HEK293 (cell line): ENCODE data around the gene GJA3.
A peak's percentile ranks its signal among the peaks of the same experiment; 100 is the strongest.

Source experiments
- CTCF ChIA-PET: fragments of 350-600 bp; formaldehyde crosslinking; extraction: SDS; loops from one replicate; lab custom pipeline; 2021; ENCODE audit warnings: antibody characterized with exemption; lab: Yijun Ruan, JAX
- POLR2A ChIA-PET: fragments of 300-600 bp; formaldehyde crosslinking; extraction: SDS; loops from one replicate; lab custom pipeline; 2020; ENCODE audit warnings: antibody characterized with exemption, inconsistent platforms; lab: Yijun Ruan, JAX
- H3K27ac ChIP-seq: fragments of 200-500 bp; sonication (Bioruptor generic); 2 replicates; pipeline ENCODE4 v1.5.1; 2014; ENCODE audit warnings: low read depth, low read length, control low read depth, inconsistent platforms; ENCODE audit errors: extremely low read depth
- H3K36me3 ChIP-seq, 2 experiments: fragments of 200-500 bp in 1 of 2; sonication (Bioruptor generic) in 1 of 2; 1 replicate in 1 of 2; 2 replicates in 1 of 2; pipeline ENCODE4 v1.5.1; 2014 to 2017; ENCODE audit warnings: inconsistent platforms in 2 of 2, low read length in 2 of 2; ENCODE audit not compliant: control insufficient read depth in 2 of 2, insufficient read depth in 1 of 2
- H3K4me1 ChIP-seq: fragments of 200-500 bp; sonication (Bioruptor generic); 2 replicates; pipeline ENCODE4 v1.5.1; 2014; ENCODE audit warnings: mild to moderate bottlenecking, low read length, inconsistent platforms; ENCODE audit not compliant: control insufficient read depth, insufficient read depth
- H3K4me3 ChIP-seq: 2 replicates; pipeline ENCODE4 v1.5.1; 2011; ENCODE audit warnings: low read depth, mild to moderate bottlenecking, control low read depth, low read length, moderate library complexity
- H3K9me3 ChIP-seq: fragments of 200-500 bp; sonication (Bioruptor generic); 2 replicates; pipeline ENCODE4 v1.5.1; 2014; ENCODE audit warnings: low read depth, low read length, inconsistent platforms; ENCODE audit not compliant: control insufficient read depth, insufficient read depth
- ATF2 ChIP-seq: fragments of 450-650 bp; formaldehyde crosslinking; IDR thresholded peaks from 2 replicates; pipeline ENCODE4 v1.5.1; 2016; ENCODE audit warnings: missing biosample characterization, missing genetic modification characterization, low read depth
- BCL11A ChIP-seq: fragments of 450-650 bp; formaldehyde crosslinking; IDR thresholded peaks from 2 replicates; pipeline ENCODE4 v1.5.1; 2016; ENCODE audit warnings: low read depth, missing biosample characterization, missing genetic modification characterization
- GFI1B ChIP-seq: fragments of 450-650 bp; formaldehyde crosslinking; IDR thresholded peaks from 2 replicates; pipeline ENCODE4 v1.5.1; 2016; ENCODE audit warnings: missing biosample characterization, missing genetic modification characterization
- HOXD13 ChIP-seq: sonication (generic); formaldehyde crosslinking; IDR thresholded peaks from 2 replicates; pipeline ENCODE4 v1.8.0; 2022; ENCODE audit warnings: missing genetic modification reagents, borderline replicate concordance
- KLF1 ChIP-seq: fragments of 450-650 bp; formaldehyde crosslinking; IDR thresholded peaks from 2 replicates; pipeline ENCODE4 v1.5.1; 2016; ENCODE audit warnings: missing biosample characterization, missing genetic modification characterization
- KLF10 ChIP-seq: fragments of 450-650 bp; IDR thresholded peaks from 2 replicates; pipeline ENCODE4 v1.5.1; 2018; ENCODE audit warnings: missing biosample characterization, mild to moderate bottlenecking, missing genetic modification characterization
- KLF9 ChIP-seq: fragments of 450-650 bp; formaldehyde crosslinking; IDR thresholded peaks from 2 replicates; pipeline ENCODE4 v1.5.1; 2016; ENCODE audit warnings: missing biosample characterization, missing genetic modification characterization, low read depth
- SCRT2 ChIP-seq: fragments of 450-650 bp; formaldehyde crosslinking; IDR thresholded peaks from 2 replicates; pipeline ENCODE4 v1.5.1; 2016; ENCODE audit warnings: missing biosample characterization, missing genetic modification characterization
- SP2 ChIP-seq: fragments of 450-650 bp; formaldehyde crosslinking; IDR thresholded peaks from 2 replicates; pipeline ENCODE4 v1.5.1; 2016; ENCODE audit warnings: missing biosample characterization, missing genetic modification characterization
- SP7 ChIP-seq: fragments of 450-650 bp; formaldehyde crosslinking; IDR thresholded peaks from 2 replicates; pipeline ENCODE4 v1.5.1; 2016; ENCODE audit warnings: missing biosample characterization, missing genetic modification characterization
- ZBTB17 ChIP-seq: fragments of 450-650 bp; formaldehyde crosslinking; IDR thresholded peaks from 2 replicates; pipeline ENCODE4 v1.5.1; 2016; ENCODE audit warnings: missing biosample characterization, missing genetic modification characterization
- ZBTB20 ChIP-seq: fragments of 450-650 bp; formaldehyde crosslinking; IDR thresholded peaks from 2 replicates; pipeline ENCODE4 v1.5.1; 2016; ENCODE audit warnings: missing biosample characterization, missing genetic modification characterization
- ZBTB21 ChIP-seq: fragments of 450-650 bp; formaldehyde crosslinking; IDR thresholded peaks from 2 replicates; pipeline ENCODE4 v1.5.1; 2017; ENCODE audit warnings: missing biosample characterization, missing genetic modification characterization
- ZBTB6 ChIP-seq: fragments of 450-650 bp; formaldehyde crosslinking; IDR thresholded peaks from 2 replicates; pipeline ENCODE4 v1.5.1; 2017; ENCODE audit warnings: missing biosample characterization, missing genetic modification characterization
- ZEB2 ChIP-seq: fragments of 450-650 bp; formaldehyde crosslinking; IDR thresholded peaks from 2 replicates; pipeline ENCODE4 v1.5.1; 2016; ENCODE audit warnings: missing biosample characterization, missing genetic modification characterization
- ZNF292 ChIP-seq: fragments of 450-650 bp; formaldehyde crosslinking; IDR thresholded peaks from 2 replicates; pipeline ENCODE4 v1.5.1; 2016; ENCODE audit warnings: low read depth, missing biosample characterization, missing genetic modification characterization, borderline replicate concordance
- ZNF366 ChIP-seq: fragments of 450-650 bp; formaldehyde crosslinking; conservative IDR thresholded peaks from 2 replicates; pipeline ENCODE4 v1.5.1; 2016; ENCODE audit warnings: missing biosample characterization, missing genetic modification characterization
- ZNF473 ChIP-seq: fragments of 450-650 bp; formaldehyde crosslinking; IDR thresholded peaks from 2 replicates; pipeline ENCODE4 v1.5.1; 2017; ENCODE audit warnings: missing biosample characterization, missing genetic modification characterization
- ZNF629 ChIP-seq: fragments of 450-650 bp; formaldehyde crosslinking; IDR thresholded peaks from 2 replicates; pipeline ENCODE4 v1.5.1; 2017; ENCODE audit warnings: missing biosample characterization, missing genetic modification characterization
- ZXDB ChIP-seq: fragments of 450-650 bp; formaldehyde crosslinking; IDR thresholded peaks from 2 replicates; pipeline ENCODE4 v1.5.1; 2016; ENCODE audit warnings: missing biosample characterization, missing genetic modification characterization
- TF ChIP-seq, protein P1 (sequence below): fragments of 450-650 bp; formaldehyde crosslinking; conservative IDR thresholded peaks from 2 replicates; pipeline ENCODE4 v1.5.1; 2016; ENCODE audit warnings: low read depth, missing biosample characterization, missing genetic modification characterization
- TF ChIP-seq, protein P2 (sequence below): fragments of 450-650 bp; formaldehyde crosslinking; IDR thresholded peaks from 2 replicates; pipeline ENCODE4 v1.5.1; 2016; ENCODE audit warnings: missing biosample characterization, missing genetic modification characterization

Gene GJA3

GRCh38 chr13:20175907-20176652 is 15.2 kb upstream of the GJA3 start:
- Histone ChIP-seq H3K36me3 (no peaks in the 10 kb centered on the region), H3K27ac (no peak overlapping the region), H3K4me3 (no peak overlapping the region), H3K4me1 (peaks cover 8% of the 10 kb centered on the region; the same call in 1 of the 2 replicates), H3K9me3 (no peaks in the 10 kb centered on the region)
- ChIA-PET POLR2A (interaction anchor here (0.5 kb wide), 1 partner anchor 817 kb away, joined by 3 read pairs; no protein-coding TSS in a partner anchor), CTCF (interaction anchor here (1.1 kb wide), 1 partner anchor 13 kb away, joined by 3 read pairs; no protein-coding TSS in a partner anchor)
- TF ChIP-seq ZBTB6 (tag by site-specific recombination) (no peak), ZBTB21 (tag by site-specific recombination) (peak; percentile 55; the same call in 1 of the 2 replicates), SCRT2 (peak; percentile 85), ZEB2 (tag by site-specific recombination) (peak; percentile 68; the same call in 1 of the 2 replicates), ZBTB17 (tag by site-specific recombination) (peak; percentile 45), SP2 (0 out of 2 replicates have a peak, but pooled peaks have one; percentile 12), GFI1B (peak; percentile 75), ATF2 (tag by site-specific recombination) (peak; percentile 64; the same call in 1 of the 2 replicates), KLF10 (tag by site-specific recombination) (peak; percentile 91), ZNF292 (tag by site-specific recombination) (no peak), ZNF366 (tag by site-specific recombination) (peak; percentile 72), KLF1 (peak; percentile 56), ZNF629 (tag by site-specific recombination) (peak; percentile 80), ZBTB20 (peak; percentile 59), BCL11A (tag by site-specific recombination) (no peak), ZNF473 (tag by site-specific recombination) (no peak), ZXDB (tag by site-specific recombination) (0 out of 2 replicates have a peak, but pooled peaks have one; percentile 34), KLF9 (tag by site-specific recombination) (peak; percentile 33; the same call in 1 of the 2 replicates), HOXD13 (CRISPR knock-in tag) (no peak), SP7 (tag by site-specific recombination) (peak; percentile 88)
- TF ChIP-seq, protein P1, sequence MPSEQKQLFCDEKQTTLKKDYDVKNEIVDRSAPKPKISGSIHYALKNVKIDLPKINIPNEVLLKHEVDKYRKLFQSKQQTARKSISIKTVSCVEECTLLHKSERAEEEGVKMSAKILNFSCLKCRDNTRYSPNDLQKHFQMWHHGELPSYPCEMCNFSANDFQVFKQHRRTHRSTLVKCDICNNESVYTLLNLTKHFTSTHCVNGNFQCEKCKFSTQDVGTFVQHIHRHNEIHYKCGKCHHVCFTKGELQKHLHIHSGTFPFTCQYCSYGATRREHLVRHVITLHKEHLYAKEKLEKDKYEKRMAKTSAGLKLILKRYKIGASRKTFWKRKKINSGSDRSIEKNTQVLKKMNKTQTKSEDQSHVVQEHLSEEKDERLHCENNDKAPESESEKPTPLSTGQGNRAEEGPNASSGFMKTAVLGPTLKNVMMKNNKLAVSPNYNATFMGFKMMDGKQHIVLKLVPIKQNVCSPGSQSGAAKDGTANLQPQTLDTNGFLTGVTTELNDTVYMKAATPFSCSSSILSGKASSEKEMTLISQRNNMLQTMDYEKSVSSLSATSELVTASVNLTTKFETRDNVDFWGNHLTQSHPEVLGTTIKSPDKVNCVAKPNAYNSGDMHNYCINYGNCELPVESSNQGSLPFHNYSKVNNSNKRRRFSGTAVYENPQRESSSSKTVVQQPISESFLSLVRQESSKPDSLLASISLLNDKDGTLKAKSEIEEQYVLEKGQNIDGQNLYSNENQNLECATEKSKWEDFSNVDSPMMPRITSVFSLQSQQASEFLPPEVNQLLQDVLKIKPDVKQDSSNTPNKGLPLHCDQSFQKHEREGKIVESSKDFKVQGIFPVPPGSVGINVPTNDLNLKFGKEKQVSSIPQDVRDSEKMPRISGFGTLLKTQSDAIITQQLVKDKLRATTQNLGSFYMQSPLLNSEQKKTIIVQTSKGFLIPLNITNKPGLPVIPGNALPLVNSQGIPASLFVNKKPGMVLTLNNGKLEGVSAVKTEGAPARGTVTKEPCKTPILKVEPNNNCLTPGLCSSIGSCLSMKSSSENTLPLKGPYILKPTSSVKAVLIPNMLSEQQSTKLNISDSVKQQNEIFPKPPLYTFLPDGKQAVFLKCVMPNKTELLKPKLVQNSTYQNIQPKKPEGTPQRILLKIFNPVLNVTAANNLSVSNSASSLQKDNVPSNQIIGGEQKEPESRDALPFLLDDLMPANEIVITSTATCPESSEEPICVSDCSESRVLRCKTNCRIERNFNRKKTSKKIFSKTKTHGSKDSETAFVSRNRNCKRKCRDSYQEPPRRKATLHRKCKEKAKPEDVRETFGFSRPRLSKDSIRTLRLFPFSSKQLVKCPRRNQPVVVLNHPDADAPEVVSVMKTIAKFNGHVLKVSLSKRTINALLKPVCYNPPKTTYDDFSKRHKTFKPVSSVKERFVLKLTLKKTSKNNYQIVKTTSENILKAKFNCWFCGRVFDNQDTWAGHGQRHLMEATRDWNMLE (tag by site-specific recombination) = no peak
- TF ChIP-seq, protein P2, sequence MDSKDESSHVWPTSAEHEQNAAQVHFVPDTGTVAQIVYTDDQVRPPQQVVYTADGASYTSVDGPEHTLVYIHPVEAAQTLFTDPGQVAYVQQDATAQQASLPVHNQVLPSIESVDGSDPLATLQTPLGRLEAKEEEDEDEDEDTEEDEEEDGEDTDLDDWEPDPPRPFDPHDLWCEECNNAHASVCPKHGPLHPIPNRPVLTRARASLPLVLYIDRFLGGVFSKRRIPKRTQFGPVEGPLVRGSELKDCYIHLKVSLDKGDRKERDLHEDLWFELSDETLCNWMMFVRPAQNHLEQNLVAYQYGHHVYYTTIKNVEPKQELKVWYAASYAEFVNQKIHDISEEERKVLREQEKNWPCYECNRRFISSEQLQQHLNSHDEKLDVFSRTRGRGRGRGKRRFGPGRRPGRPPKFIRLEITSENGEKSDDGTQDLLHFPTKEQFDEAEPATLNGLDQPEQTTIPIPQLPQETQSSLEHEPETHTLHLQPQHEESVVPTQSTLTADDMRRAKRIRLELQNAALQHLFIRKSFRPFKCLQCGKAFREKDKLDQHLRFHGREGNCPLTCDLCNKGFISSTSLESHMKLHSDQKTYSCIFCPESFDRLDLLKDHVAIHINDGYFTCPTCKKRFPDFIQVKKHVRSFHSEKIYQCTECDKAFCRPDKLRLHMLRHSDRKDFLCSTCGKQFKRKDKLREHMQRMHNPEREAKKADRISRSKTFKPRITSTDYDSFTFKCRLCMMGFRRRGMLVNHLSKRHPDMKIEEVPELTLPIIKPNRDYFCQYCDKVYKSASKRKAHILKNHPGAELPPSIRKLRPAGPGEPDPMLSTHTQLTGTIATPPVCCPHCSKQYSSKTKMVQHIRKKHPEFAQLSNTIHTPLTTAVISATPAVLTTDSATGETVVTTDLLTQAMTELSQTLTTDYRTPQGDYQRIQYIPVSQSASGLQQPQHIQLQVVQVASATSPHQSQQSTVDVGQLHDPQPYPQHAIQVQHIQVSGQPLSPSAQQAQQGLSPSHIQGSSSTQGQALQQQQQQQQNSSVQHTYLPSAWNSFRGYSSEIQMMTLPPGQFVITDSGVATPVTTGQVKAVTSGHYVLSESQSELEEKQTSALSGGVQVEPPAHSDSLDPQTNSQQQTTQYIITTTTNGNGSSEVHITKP (tag by site-specific recombination) = peak; percentile 64; the same call in 1 of the 2 replicates
